Activated CD8-positive, alpha-beta T cell treated with anti-CD3 and anti-CD28 coated beads for 36 hours (primary cell): Measurements from ENCODE around the gene SENP5. TPM values are rescaled to one million over a fixed set of nuclear protein-coding genes. Genes with fewer than 3 reads are reported as not detected.
"Not testable (repeated sequence)": the region's sequence is repeated elsewhere in the genome, so short reads cannot be mapped to it uniquely, and the experiment has no call there.

Source experiments
- ATAC-seq: fragments of 200-7000 bp; cut with Tn5 transposase; one replicate; pipeline ENCODE4 v1.10.0; 2021; ENCODE audit warnings: mild to moderate bottlenecking, moderate library complexity
- CTCF ChIA-PET: fragments of 350-600 bp; sonication (Branson Sonifier 250); formaldehyde crosslinking; loops from one replicate; lab custom pipeline; 2021; ENCODE audit warnings: antibody characterized with exemption; lab: Charles Lee
- POLR2A ChIA-PET: fragments of 350-600 bp; sonication (Branson Sonifier 250); formaldehyde crosslinking; loops from one replicate; lab custom pipeline; 2021; ENCODE audit warnings: antibody characterized with exemption; lab: Charles Lee
- DNase-seq: peaks from one replicate; pipeline ENCODE4 v3.0.0-alpha.2; 2020
- H3K27ac Mint-ChIP-seq: one replicate; pipeline ENCODE4 v1.8.0; 2021; ENCODE audit warnings: mild to moderate bottlenecking, mixed read lengths
- H3K27me3 Mint-ChIP-seq: one replicate; pipeline ENCODE4 v1.8.0; 2021; ENCODE audit warnings: mixed read lengths
- H3K36me3 Mint-ChIP-seq: one replicate; pipeline ENCODE4 v1.8.0; 2021; ENCODE audit warnings: low read depth, mixed read lengths
- H3K4me1 Mint-ChIP-seq: one replicate; pipeline ENCODE4 v1.8.0; 2021; ENCODE audit warnings: low read depth, mixed read lengths
- H3K4me3 Mint-ChIP-seq: one replicate; pipeline ENCODE4 v1.8.0; 2021; ENCODE audit warnings: mild to moderate bottlenecking, moderate library complexity, mixed read lengths
- H3K9me3 Mint-ChIP-seq: one replicate; pipeline ENCODE4 v1.8.0; 2021; ENCODE audit warnings: mixed read lengths
- CTCF ChIP-seq: fragments of 200-600 bp; IDR thresholded peaks from one replicate; pipeline ENCODE4 v1.8.0; 2022; ENCODE audit warnings: antibody characterized with exemption, mild to moderate bottlenecking
- intact Hi-C: fragments of 100-400 bp; cut with micrococcal nuclease; formaldehyde crosslinking; loops from one replicate; pipeline ENCODE4 v1.10.0; 2022
- total RNA-seq, 2 experiments: library from RNA; stranded (reverse); gene quantifications; one replicate each; pipeline ENCODE4 v1.2.3, GENCODE V29; 2021

The SENP5 gene
- total RNA-seq, 2 experiments from 2014 or later: 28.0 to 32.5 TPM

DNA sequence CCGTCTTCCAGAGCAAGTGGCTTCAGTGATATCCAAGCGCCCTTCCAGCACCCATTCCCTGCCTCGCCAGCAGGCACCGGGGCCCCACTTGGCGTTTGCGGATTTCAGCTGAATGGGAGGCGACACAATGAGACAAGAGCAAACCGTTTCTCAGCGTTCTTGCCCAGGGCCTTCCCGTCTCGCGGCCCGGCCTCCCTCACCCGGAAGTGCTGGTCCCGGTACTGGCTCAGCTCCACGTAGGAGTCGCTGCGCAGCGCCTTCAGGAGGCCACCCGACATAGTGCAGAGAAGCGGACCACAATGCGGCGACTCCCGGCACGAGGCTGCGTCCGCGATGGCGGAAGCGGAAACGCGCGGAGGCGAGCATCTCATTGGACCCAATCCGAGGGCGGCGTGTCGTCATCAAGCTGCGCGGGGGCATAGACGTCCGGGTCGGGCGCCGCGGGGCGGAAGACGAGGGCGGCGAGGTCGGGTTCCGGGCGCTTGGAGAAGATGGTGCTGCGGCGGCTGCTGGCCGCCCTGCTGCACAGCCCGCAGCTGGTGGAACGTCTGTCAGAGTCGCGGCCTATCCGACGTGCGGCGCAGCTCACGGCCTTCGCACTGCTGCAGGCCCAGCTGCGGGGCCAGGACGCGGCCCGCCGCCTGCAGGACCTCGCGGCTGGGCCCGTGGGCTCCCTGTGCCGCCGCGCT is 74.7 kb downstream of the SENP5 start, which contains the start of gene NCBP2:
TSS of gene NCBP2 (minus strand) at position 303 of the 689 bp plus-strand sequence. CDS start at position 278, 25 bp downstream.
- DNase-seq: peak; percentile 100
- Mint-ChIP-seq H3K4me3 (peak within 1 kb of the TSS; percentile 93), H3K27me3 (no peaks in the 10 kb centered on the region), H3K9me3 (no peaks in the 10 kb centered on the region), H3K36me3 (peaks cover 44% of the 10 kb centered on the region), H3K27ac (peak within 1 kb of the TSS; percentile 98), H3K4me1 (peaks cover 47% of the 10 kb centered on the region)
- TF ChIP-seq CTCF: peak; percentile 64
- ATAC-seq: peak; percentile 95
- intact Hi-C loops: loop anchor here (10.0 kb wide), 1 partner anchor 108 kb away; no protein-coding TSS in a partner anchor
- ChIA-PET POLR2A (interaction anchor here (0.5 to 3.0 kb wide), 20 partner anchors 11 to 310 kb away, joined by 3 to 14 read pairs (median 4); partner anchors contain the start of gene SENP5), CTCF (interaction anchor here (0.8 to 2.5 kb wide), 15 partner anchors 8 to 333 kb away, joined by 3 to 13 read pairs (median 4); partner anchors contain the start of gene SENP5)

DNA sequence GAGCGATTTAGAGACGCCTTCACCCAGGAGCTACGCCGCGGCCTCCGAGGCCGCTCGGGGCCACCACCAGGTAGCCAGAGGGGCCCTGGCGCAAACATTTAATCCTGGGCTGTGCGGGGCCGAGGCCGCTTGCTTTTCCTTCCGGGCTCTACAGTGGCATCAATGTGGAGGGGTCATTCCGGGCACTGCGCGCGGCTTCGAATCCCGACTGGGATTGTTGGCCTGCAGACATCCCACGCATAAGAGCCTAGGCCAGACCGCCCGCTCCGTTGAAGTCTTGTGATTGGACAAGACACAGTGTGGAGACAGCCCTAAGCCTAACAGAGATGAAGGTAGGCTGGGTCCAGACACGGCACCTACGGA is 75.2 kb downstream of the SENP5 start:
- H3K27me3 Mint-ChIP-seq: no peaks in the 10 kb centered on the region

GRCh38 chr3:196944037-196944790 is 76.5 kb downstream of the SENP5 start:
- peaks cover 30% of the 10 kb centered on the region for H3K36me3 Mint-ChIP-seq
- POLR2A ChIA-PET: interaction anchor here (1.6 to 3.0 kb wide), 2 partner anchors 22 to 26 kb away, joined by 4 to 14 read pairs; no protein-coding TSS in a partner anchor
- H3K27me3 Mint-ChIP-seq, CTCF ChIA-PET, ATAC-seq, H3K9me3 Mint-ChIP-seq, DNase-seq: not testable (repeated sequence)
- intact Hi-C loops: loop anchor here (10.0 kb wide), 1 partner anchor 109 kb away; no protein-coding TSS in a partner anchor
- peaks cover 35% of the 10 kb centered on the region for H3K4me1 Mint-ChIP-seq
- peak overlapping the region; percentile 98 for H3K27ac Mint-ChIP-seq
- H3K4me3 Mint-ChIP-seq: peak overlapping the region; percentile 93

More for the DNA sequence above, 75.2 kb downstream of the SENP5 start:
- ATAC-seq (peak; percentile 1), DNase-seq (peak; percentile 28)
- H3K36me3 Mint-ChIP-seq: peaks cover 38% of the 10 kb centered on the region
- no peak for TF ChIP-seq CTCF
- POLR2A ChIA-PET: interaction anchor here (0.5 to 3.0 kb wide), 15 partner anchors 11 to 106 kb away, joined by 3 to 14 read pairs (median 4); partner anchors contain the start of gene SENP5
- peak overlapping the region; percentile 98 for H3K27ac Mint-ChIP-seq
- H3K4me3 Mint-ChIP-seq: peak overlapping the region; percentile 93
- intact Hi-C loops: loop anchor here (10.0 kb wide), 1 partner anchor 108 kb away; no protein-coding TSS in a partner anchor
- H3K4me1 Mint-ChIP-seq: peaks cover 43% of the 10 kb centered on the region
- CTCF ChIA-PET: interaction anchor here (0.8 to 2.5 kb wide), 9 partner anchors 8 to 333 kb away, joined by 3 to 13 read pairs (median 6); partner anchors contain the start of gene SENP5
- no peaks in the 10 kb centered on the region for H3K9me3 Mint-ChIP-seq

- no peak overlapping the region for H3K27ac Mint-ChIP-seq
- H3K4me1 Mint-ChIP-seq: peaks cover 17% of the 10 kb centered on the region
- TF ChIP-seq CTCF: no peak
- intact Hi-C loops: loop anchor here (10.0 kb wide), 1 partner anchor 112 kb away; no protein-coding TSS in a partner anchor
- peaks cover 15% of the 10 kb centered on the region for H3K36me3 Mint-ChIP-seq
- POLR2A ChIA-PET: interaction anchor here (0.6 kb wide), 2 partner anchors 281 to 326 kb away, joined by 3 to 4 read pairs; no protein-coding TSS in a partner anchor
- DNase-seq (no peak), ATAC-seq (no peak)
- CTCF ChIA-PET: interaction anchor here (1.7 kb wide), 1 partner anchor 110 kb away, joined by 6 read pairs; no protein-coding TSS in a partner anchor
- no peaks in the 10 kb centered on the region for H3K9me3 Mint-ChIP-seq
- no peaks in the 10 kb centered on the region for H3K27me3 Mint-ChIP-seq
- no peak overlapping the region for H3K4me3 Mint-ChIP-seq
These were observed 79.6 kb downstream of the SENP5 start for GRCh38 chr3:196947136-196947859.
